Astrocyte of the spinal cord (primary cell): Measurements from ENCODE around the gene PBX2.

Source experiments
- DNase-seq: peaks from one replicate; pipeline ENCODE4 v3.0.0; 2011; ENCODE audit warnings: low read depth, low spot score
- H3K4me3 ChIP-seq: 2 replicates; pipeline ENCODE4 v1.5.1; 2011; ENCODE audit warnings: low read depth, mild to moderate bottlenecking, low read length, moderate library complexity
- in situ Hi-C: cut with HindIII; loops from 2 replicates; pipeline ENCODE4 v1.10.0; 2017; ENCODE audit warnings: low sequenced_read_pairs
- TF ChIP-seq, protein P1 (sequence below): IDR thresholded peaks from 2 replicates; pipeline ENCODE4 v1.5.1; 2012; ENCODE audit warnings: low read depth, mild to moderate bottlenecking, low read length, inconsistent platforms

The PBX2 gene, protein sequence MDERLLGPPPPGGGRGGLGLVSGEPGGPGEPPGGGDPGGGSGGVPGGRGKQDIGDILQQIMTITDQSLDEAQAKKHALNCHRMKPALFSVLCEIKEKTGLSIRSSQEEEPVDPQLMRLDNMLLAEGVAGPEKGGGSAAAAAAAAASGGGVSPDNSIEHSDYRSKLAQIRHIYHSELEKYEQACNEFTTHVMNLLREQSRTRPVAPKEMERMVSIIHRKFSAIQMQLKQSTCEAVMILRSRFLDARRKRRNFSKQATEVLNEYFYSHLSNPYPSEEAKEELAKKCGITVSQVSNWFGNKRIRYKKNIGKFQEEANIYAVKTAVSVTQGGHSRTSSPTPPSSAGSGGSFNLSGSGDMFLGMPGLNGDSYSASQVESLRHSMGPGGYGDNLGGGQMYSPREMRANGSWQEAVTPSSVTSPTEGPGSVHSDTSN

DNA sequence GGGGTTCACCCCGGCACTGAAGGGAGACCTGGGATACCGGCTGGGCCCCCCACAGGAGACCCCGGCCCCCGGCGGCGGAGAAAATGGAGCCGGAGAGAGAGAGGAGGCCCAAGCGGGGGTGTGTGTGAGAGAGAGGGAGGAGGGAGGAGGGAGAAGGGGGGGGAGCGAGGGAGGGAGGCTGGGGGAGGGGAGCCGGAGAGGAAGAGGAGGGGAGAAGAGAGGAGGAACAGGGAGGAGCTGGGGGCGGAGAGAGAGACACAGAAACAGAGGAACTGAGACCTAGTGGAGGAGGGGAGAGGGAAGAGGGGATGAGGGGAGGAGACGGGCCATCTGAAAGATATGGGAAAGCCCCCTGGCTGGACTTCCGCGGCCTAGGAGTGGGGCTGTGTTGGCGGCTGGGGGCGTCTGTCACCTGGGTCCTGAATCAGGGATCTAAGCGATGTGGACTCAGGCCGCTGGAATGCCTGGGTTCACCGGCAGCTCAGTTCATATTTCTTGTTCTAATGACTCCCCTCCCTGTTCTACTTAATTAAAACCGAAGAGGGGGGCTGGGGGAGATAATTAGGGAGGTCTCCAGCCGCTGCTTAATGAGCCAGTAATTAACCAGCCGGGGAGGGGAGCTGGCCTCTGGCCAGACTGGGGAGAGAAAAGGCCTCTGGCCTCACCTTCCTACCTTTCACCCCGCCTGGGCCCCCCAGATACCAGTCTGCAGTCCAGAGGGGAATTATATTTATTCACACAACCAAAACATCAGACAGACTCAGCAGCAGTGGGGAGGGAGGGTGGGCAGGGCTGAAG is at the start of gene PBX2:
PBX2 (minus strand) TSS at position 149 of the 798 bp plus-strand sequence. CDS start 287 bp downstream, outside the sequence.
- in situ Hi-C loops = no loop called here
- peak; percentile 93 for DNase-seq
- TF ChIP-seq, protein P1, sequence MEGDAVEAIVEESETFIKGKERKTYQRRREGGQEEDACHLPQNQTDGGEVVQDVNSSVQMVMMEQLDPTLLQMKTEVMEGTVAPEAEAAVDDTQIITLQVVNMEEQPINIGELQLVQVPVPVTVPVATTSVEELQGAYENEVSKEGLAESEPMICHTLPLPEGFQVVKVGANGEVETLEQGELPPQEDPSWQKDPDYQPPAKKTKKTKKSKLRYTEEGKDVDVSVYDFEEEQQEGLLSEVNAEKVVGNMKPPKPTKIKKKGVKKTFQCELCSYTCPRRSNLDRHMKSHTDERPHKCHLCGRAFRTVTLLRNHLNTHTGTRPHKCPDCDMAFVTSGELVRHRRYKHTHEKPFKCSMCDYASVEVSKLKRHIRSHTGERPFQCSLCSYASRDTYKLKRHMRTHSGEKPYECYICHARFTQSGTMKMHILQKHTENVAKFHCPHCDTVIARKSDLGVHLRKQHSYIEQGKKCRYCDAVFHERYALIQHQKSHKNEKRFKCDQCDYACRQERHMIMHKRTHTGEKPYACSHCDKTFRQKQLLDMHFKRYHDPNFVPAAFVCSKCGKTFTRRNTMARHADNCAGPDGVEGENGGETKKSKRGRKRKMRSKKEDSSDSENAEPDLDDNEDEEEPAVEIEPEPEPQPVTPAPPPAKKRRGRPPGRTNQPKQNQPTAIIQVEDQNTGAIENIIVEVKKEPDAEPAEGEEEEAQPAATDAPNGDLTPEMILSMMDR = no peak
- H3K4me3 ChIP-seq = peak within 1 kb of the TSS; percentile 76

DNA sequence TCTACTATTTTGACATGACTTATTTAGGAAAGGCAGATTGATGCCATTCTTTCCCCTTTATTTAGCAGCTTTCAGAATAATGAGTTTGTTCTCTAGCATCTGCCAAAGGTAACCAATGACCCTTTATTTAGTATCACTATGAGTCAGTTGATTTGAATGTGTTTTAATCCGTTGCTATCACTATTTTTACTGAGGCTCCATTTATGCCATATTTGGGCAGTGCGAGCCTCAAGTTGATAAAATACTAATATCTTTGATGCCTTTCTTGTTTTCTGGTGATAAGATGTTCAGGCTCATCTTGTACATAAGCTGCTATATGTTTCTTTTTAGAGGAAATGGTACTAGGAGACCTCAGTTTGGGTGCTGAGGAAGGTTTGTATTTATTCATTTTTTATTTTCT is 49.5 kb upstream of the PBX2 start:
- TF ChIP-seq, protein P1 = no peak
- in situ Hi-C loops = no loop called here
- no peak for DNase-seq
- H3K4me3 ChIP-seq = no peak overlapping the region

DNA sequence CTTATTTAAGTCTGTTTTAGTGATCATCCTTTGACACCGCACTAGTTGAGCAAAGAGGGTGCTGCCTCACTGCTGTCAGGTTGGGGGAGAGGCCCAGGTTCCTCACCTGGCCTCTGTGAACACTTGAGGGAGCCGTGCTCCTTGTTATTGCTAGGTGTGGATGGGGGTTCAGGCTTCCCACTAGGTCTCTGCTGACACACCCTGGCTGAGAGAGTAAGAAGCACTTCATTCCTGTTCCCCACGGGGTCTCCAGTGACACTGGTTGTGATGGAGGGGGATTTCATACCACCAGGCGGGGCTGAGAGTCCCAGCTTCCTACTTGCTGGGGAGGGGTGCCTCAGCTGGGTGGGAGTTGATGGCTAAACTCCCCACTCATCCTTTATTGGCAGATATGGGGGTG is 44.9 kb upstream of the PBX2 start:
- H3K4me3 ChIP-seq = no peak overlapping the region
- TF ChIP-seq, protein P1 = no peak
- DNase-seq = no peak
- in situ Hi-C loops = no loop called here

DNA sequence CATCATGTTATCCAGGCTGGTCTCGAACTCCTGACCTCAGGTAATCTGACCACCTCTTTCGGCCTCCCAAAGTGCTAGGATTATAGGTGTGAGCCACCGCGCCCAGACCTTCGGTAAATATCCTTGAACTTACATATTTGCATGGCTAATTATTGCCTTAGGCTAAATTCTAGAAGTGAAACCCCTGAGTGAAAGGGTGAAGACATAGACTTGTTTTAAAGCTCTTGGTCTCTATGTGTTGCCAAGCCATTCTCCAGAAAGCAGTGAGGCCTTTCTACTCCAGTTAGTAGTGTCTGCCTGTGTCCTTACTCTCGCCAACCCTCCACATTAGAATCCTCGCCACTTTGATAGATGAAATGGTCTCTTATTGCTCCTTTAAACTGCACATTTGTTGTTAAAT is 36.4 kb upstream of the PBX2 start:
- no peak overlapping the region for H3K4me3 ChIP-seq
- DNase-seq = no peak
- TF ChIP-seq, protein P1 = no peak
- in situ Hi-C loops = no loop called here

DNA sequence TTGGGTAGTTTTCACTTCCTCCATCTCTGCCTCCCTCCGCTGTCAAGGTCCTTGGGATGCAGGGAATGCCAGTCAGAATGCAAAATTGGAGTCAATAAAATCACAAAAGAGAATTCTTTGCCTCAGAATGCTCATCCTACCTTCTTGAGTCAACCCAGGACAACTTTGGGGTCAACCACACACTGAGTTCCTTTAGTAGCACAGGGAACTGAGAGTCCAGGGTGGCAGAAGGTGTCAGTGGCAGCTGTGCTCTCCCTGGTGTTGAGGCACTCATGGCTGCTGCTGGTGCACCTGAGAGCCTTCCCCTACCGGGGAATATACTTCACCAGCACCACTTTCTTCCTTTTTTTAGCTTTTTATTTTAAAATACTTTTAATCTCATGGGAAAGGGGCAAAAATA is 34.7 kb upstream of the PBX2 start:
- no peak overlapping the region for H3K4me3 ChIP-seq
- in situ Hi-C loops = no loop called here
- DNase-seq = no peak
- TF ChIP-seq, protein P1 = no peak

DNA sequence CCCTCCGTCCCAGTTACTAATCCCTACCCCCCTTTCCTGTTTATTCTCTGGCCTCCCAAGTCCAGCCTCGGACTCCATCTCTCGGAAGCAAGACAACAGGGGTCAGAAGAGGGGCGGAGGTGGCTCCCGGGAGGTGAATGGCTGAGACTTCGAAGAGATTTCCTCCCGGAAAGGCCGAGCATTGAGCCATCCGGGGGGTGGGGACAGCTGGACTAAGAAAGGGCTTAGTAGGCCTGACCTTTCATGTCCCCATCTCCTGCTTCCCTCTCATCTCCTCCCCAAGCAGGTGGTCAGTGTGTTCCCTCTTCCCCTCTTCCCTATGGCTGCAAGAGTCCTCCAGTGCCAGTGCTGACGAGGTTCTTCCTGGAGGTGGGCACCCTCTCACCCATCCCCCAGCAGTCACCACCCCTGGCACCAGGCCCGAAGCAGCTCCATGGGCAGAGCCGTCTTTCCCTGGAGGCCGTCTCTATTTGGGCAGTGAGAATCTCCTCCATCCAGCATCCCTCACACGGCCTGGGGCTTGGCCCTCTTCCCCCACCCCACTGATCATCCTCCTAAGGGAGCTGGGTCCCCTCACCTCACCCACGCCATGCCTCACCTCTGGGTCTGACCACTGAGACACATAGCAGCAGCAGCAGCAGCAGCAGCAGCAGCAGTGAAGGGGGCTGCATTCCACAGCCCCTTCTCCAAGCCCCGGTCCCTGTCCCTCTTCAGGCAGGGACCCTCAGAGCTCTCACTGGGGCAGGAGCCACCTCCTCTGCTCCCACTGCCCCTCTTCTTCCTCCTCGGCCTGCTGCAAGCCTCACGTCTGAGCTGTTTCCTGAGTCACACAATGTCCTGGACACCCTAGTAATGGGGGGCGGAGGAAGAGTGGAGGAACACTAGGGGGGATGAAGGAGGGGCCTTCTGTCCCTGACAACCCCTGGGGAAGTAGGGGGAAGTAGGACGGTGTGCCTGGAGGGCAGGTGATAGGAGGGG is 33.5 kb upstream of the PBX2 start, which contains the start of gene NOTCH4:
NOTCH4 (minus strand) TSS at position 810 of the 978 bp plus-strand sequence; CDS start at position 671, 139 bp downstream.
- no peak for DNase-seq
- TF ChIP-seq, protein P1 = no peak
- H3K4me3 ChIP-seq = no peak within 1 kb of the TSS
- in situ Hi-C loops = no loop called here
